Ecto neural progenitor cell (in vitro differentiated cells): Measurements from ENCODE around the gene PICK1.
"Not testable (repeated sequence)": the region's sequence is repeated elsewhere in the genome, so short reads cannot be mapped to it uniquely, and the experiment has no call there.

Experiments
- DNase-seq: peaks from one replicate; pipeline ENCODE4 v3.0.0-alpha.2; 2018; ENCODE audit warnings: low spot score

Gene PICK1

GRCh38 chr22:38030311-38031133, 26.7 kb upstream of the PICK1 start:
- DNase-seq, result peak; percentile 57

- no peak for DNase-seq
Observed at GRCh38 chr22:38031491-38031890, 25.7 kb upstream of the PICK1 start.

- DNase-seq, result peak; percentile 44
Observed at GRCh38 chr22:38032681-38033521, 24.3 kb upstream of the PICK1 start.

- DNase-seq, result no peak
Observed at GRCh38 chr22:38033522-38034277, 23.5 kb upstream of the PICK1 start.

GRCh38 chr22:38034278-38034882, 22.8 kb upstream of the PICK1 start:
- DNase-seq, result peak; percentile 71

GRCh38 chr22:38034884-38035529, 22.2 kb upstream of the PICK1 start:
- DNase-seq, result no peak

GRCh38 chr22:38035530-38035885, 21.7 kb upstream of the PICK1 start:
- no peak for DNase-seq

- no peak for DNase-seq
Observed at GRCh38 chr22:38036392-38037062, 20.7 kb upstream of the PICK1 start.

GRCh38 chr22:38037367-38038150, 19.6 kb upstream of the PICK1 start:
- not testable (repeated sequence) for DNase-seq

- DNase-seq, result no peak
Observed at GRCh38 chr22:38038426-38038825, 18.8 kb upstream of the PICK1 start.

GRCh38 chr22:38038890-38039812, 18.1 kb upstream of the PICK1 start:
- DNase-seq, result no peak

GRCh38 chr22:38040953-38041759, 16.0 kb upstream of the PICK1 start:
- no peak for DNase-seq

GRCh38 chr22:38041760-38042487, 15.3 kb upstream of the PICK1 start:
- DNase-seq, result no peak

- no peak for DNase-seq
Observed at GRCh38 chr22:38042488-38042790, 14.8 kb upstream of the PICK1 start.

- DNase-seq, result no peak
Observed at GRCh38 chr22:38043151-38044039, 13.8 kb upstream of the PICK1 start.

- DNase-seq, result no peak
Observed at GRCh38 chr22:38046070-38046748, 11.0 kb upstream of the PICK1 start.
